Skeletal muscle satellite cell (primary cell): ENCODE measurements around the gene TOR3A.
"Not testable (repeated sequence)": the region's sequence is repeated elsewhere in the genome, so short reads cannot be mapped to it uniquely, and the experiment has no call there.

Experiments
- H3K27me3 ChIP-seq: 2 replicates; pipeline ENCODE4 v1.7.0; 2013; ENCODE audit warnings: low read length; ENCODE audit not compliant: control insufficient read depth, insufficient read depth
- H3K36me3 ChIP-seq: 2 replicates; pipeline ENCODE4 v1.7.0; 2013; ENCODE audit warnings: mild to moderate bottlenecking, control low read depth, low read length; ENCODE audit not compliant: insufficient read depth
- H3K4me1 ChIP-seq: 2 replicates; pipeline ENCODE4 v1.7.0; 2013; ENCODE audit warnings: low read length; ENCODE audit not compliant: control insufficient read depth, insufficient read depth
- H3K4me2 ChIP-seq: 2 replicates; pipeline ENCODE4 v1.7.0; 2013; ENCODE audit warnings: mild to moderate bottlenecking, low read length
- H3K4me3 ChIP-seq: 2 replicates; pipeline ENCODE4 v1.7.0; 2013; ENCODE audit warnings: low read length
- H3K9ac ChIP-seq: 2 replicates; pipeline ENCODE4 v1.7.0; 2013; ENCODE audit warnings: mild to moderate bottlenecking, low read depth, low read length, moderate library complexity
- H3K9me3 ChIP-seq: replicated peaks from 2 replicates; pipeline ENCODE4 v1.7.0; 2013; ENCODE audit warnings: mild to moderate bottlenecking, control low read depth, low read length

The TOR3A gene

DNA sequence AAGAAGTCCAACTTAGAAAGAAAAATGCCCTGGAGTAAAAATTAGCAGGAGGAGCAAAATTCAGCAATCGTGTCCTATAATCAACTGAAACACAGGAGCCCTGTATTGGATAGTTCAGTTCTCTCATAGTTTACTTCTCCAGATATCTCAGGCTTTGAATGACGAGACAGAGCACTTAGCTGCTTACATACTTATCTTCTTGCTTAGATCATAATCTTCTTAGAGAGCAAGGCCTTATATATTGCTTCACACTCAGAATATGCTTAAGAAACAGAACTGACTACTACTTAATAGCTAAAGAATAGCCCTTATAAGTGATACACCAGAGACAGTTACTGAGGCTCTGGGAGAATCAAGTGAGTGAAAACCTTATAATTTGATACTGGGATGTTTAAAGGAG, 38.9 kb downstream of the TOR3A start:
- Histone ChIP-seq H3K4me1 (peaks cover 20% of the 10 kb centered on the region), H3K9me3 (no peaks in the 10 kb centered on the region), H3K9ac (no peak overlapping the region), H3K36me3 (peaks cover 83% of the 10 kb centered on the region), H3K4me3 (no peak overlapping the region), H3K27me3 (no peaks in the 10 kb centered on the region), H3K4me2 (no peak overlapping the region)

DNA sequence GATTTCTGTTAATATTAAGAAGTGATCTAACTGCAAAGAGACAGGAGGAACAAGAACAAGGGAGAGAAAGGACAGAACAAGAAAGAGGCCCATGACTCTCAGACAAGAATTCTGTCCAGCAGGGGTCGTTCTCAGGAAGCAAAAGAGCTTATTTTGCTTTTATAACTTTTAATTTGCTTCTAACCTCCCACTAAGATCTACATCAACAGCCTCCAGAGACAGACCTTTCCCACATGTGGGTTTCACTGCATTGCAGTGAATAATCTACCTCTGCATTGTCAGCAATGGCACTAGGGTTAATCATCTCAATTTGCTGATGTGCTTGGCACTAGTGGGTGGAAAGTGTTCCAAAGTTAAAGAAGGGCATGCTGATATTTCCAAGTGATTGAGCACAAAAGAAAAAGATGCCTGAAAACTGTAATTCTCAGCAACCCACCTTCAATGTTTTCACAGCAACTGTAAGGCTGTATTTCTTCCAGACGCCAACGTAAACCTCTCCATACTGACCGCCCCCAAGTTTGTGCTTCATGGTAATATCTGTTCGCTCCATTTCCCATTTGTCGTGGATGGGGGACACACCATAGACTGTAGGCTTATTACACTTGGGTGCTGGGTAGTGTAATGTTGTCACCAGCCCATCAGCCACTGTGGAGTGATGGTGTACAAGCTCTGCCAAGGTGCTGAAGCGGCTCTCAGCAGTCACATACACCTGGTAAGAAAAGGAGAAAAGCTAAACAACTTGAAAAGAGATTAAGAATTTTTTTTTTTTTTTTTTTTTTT, 39.5 kb downstream of the TOR3A start:
- Histone ChIP-seq H3K9ac (peak overlapping the region; percentile 32), H3K36me3 (peaks cover 86% of the 10 kb centered on the region)

DNA sequence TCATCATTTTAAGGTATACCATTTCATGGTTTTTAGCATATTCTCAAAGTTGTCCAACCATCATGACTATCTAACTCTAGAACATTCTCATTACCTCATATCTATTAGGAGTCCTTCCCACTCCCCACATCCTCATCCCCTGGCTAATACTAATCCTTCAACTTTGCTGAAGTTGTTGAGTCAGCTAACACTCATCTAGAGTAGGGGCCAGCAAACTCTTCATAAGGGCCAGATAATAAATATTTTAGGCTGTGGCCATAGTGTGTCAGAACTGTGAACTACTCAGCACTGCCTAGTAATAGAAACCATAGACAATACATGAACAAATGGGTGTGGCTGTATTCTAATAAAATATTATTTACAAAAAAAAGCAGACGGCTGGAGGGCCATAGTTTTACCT, 43.0 kb downstream of the TOR3A start:
- no peaks in the 10 kb centered on the region for H3K27me3 ChIP-seq
- H3K36me3 ChIP-seq = peaks cover 74% of the 10 kb centered on the region
- peak overlapping the region; percentile 0 for H3K4me2 ChIP-seq
- no peaks in the 10 kb centered on the region for H3K9me3 ChIP-seq
- H3K4me3 ChIP-seq = no peak overlapping the region
- H3K4me1 ChIP-seq = peaks cover 60% of the 10 kb centered on the region
- no peak overlapping the region for H3K9ac ChIP-seq

More for the DNA sequence above, 39.5 kb downstream of the TOR3A start:
- Histone ChIP-seq H3K9me3 (no peaks in the 10 kb centered on the region), H3K27me3 (no peaks in the 10 kb centered on the region), H3K4me3 (no peak overlapping the region), H3K4me1 (peaks cover 26% of the 10 kb centered on the region), H3K4me2 (no peak overlapping the region)

DNA sequence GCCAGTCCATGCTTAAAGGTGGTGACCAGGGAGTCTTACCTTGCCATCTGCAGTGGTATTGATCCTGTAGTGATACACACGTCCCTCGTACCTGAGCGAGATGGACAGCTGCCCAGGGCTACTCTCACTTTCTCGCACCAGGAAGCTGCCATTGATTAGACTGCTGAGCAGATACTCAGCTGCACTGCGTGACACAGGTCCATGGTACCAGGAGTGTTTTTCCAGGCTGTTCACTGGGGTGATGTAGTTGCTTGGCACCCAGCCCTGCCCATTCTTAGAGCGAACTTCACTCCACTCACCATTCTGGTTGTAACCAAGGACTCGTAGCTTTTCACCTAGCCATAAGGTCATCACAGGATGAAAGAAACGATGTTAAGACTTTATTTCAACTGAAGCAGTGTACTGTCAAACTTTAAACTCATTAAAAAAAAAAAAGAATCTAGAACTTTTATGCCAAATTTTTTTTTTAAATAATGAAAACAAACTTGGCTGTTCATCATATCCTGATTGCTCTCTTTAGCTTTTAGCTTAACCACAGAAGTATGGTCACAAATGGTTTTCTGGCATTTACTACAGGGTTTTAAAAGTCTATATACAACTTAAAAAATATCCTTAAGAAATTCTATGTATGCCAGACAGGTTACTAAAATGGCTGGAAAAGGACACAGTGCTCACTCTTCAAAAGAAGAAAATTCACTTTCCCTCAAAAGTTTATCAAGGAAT, 44.6 kb downstream of the TOR3A start:
- peak overlapping the region; percentile 14 for H3K4me2 ChIP-seq
- H3K4me3 ChIP-seq = no peak overlapping the region
- H3K36me3 ChIP-seq = peaks cover 72% of the 10 kb centered on the region
- H3K27me3 ChIP-seq = no peaks in the 10 kb centered on the region
- peaks cover 64% of the 10 kb centered on the region for H3K4me1 ChIP-seq
- no peaks in the 10 kb centered on the region for H3K9me3 ChIP-seq
- peak overlapping the region; percentile 11 for H3K9ac ChIP-seq

DNA sequence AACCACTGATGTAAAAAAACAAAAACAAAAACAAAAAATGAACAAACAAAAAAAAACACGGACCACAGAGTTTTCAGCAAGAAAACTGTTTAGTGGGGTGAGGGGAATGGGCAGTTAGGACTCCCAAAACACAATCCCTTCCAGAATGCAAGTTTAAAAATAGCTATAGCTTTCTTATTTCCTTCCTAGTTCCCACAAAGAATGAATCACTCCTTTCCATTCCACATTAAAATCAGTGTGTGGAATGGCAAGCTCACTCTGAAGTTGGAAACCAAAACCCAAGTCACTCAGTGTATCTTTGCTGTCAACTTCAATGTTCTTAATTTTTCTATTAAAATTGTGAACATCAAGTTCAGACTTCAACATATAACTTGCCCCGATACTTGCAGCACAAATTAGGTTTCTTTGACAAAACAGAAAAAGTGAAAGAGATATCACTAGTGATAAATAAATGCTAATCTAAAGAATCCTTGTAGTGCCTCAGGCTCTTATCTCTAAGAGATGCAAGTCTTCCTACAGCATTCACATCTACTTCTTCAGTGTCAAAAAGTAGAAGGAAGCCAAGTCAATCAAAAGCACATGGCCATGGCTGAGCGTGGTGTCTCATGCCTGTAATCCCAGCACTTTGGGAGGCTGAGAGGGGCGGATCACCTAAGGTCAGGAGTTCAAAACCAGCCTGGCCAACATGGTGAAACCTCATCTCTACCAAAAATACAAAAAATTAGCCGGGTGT, 45.5 kb downstream of the TOR3A start:
- Histone ChIP-seq H3K9me3 (no peaks in the 10 kb centered on the region), H3K36me3 (peaks cover 72% of the 10 kb centered on the region), H3K27me3 (no peaks in the 10 kb centered on the region), H3K9ac (peak overlapping the region; percentile 11), H3K4me3 (no peak overlapping the region), H3K4me1 (peaks cover 63% of the 10 kb centered on the region), H3K4me2 (peak overlapping the region; percentile 14)

DNA sequence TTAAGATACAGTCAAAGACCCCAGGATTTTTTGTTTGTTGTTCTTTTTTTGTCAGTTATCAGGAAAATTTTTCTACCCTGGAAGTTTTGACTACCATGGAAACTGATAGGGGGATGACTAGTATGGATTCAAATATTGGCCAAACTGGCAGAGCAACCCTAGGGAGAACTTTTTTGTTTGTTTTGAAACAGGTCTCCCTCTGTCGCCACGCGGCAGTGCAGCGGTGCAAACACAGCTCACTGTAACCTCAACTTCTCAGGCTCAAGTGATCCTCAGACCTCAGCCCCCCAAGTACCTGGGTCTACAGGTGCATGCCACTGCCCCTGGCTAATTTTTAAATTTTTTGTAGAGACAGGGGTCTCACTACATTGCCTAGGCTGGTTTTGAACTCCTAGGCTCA, 46.6 kb downstream of the TOR3A start:
- H3K4me1 ChIP-seq = peaks cover 63% of the 10 kb centered on the region
- H3K9ac ChIP-seq = no peak overlapping the region
- H3K4me3 ChIP-seq = no peak overlapping the region
- peaks cover 67% of the 10 kb centered on the region for H3K36me3 ChIP-seq
- no peaks in the 10 kb centered on the region for H3K27me3 ChIP-seq
- H3K4me2 ChIP-seq = no peak overlapping the region
- H3K9me3 ChIP-seq = no peaks in the 10 kb centered on the region

DNA sequence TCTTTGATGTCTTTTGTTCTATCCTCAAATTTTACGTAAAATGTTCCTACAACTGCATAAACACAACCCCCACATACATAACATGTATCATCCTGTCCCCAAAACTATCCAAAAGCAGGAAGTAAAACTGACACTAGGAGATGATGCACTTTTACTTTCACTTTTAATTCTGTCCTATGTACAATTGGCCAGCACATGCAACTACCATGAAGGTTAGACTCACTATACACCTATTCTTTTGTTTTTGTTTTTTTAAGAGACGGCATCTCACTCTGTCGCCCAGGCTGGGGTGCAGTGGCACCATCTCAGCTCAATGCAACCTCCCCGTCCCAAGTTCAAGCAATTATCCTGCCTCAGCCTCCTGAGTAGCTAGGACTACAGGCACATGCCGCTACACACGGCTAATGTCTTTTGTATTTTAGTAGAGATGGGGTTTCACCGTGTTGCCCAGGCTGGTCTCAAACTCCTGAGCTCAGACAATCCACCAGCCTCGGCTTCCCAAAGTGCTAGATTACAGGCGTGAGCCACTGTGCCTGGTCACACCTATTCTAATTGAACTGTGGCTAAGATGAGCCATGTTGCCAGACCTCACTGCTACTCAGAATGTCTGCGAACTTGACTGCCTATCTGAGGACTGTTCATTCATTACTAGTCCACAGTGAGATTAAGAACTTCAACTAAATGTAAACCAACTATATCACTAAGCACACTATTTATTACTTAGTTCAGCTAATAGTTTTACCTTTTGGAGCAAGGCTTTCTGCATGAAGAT, 48.0 kb downstream of the TOR3A start:
- Histone ChIP-seq H3K9ac (peak overlapping the region; percentile 10), H3K4me3 (peak overlapping the region; percentile 29), H3K4me2 (peak overlapping the region; percentile 42), H3K9me3 (no peaks in the 10 kb centered on the region), H3K36me3 (peaks cover 60% of the 10 kb centered on the region), H3K27me3 (no peaks in the 10 kb centered on the region), H3K4me1 (peaks cover 56% of the 10 kb centered on the region)

DNA sequence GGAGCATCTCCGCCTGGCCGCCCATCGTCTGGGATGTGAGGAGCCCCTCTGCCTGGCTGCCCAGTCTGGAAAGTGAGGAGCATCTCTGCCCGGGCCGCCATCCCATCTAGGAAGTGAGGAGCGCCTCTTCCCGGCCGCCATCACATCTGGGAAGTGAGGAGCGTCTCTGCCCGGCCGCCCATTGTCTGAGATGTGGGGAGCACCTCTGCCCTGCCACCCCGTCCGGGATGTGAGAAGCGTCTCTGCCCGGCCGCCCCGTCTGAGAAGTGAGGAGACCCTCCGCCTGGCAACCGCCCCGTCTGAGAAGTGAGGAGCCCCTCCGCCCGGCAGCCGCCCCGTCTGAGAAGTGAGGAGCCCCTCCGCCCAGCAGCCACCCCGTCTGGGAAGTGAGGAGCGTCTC, 53.3 kb downstream of the TOR3A start:
- H3K4me3 ChIP-seq, H3K9ac ChIP-seq, H3K4me2 ChIP-seq, H3K27me3 ChIP-seq, H3K9me3 ChIP-seq: not testable (repeated sequence)
- peaks cover 33% of the 10 kb centered on the region for H3K4me1 ChIP-seq
- H3K36me3 ChIP-seq = peaks cover 34% of the 10 kb centered on the region

DNA sequence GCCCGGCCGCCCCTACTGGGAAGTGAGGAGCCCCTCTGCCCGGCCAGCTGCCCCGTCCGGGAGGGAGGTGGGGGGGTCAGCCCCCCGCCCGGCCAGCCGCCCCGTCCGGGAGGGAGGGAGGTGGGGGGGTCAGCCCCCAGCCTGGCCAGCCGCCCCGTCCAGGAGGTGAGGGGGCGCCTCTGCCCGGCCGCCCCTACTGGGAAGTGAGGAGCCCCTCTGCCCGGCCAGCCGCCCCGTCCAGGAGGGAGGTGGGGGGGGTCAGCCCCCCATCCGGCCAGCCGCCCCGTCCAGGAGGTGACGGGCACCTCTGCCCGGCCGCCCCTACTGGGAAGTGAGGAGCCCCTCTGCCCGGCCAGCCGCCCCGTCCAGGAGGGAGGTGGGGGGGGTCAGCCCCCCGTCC, 53.8 kb downstream of the TOR3A start:
- H3K9ac ChIP-seq, H3K4me3 ChIP-seq, H3K27me3 ChIP-seq, H3K4me2 ChIP-seq, H3K9me3 ChIP-seq: not testable (repeated sequence)
- peaks cover 34% of the 10 kb centered on the region for H3K36me3 ChIP-seq
- peaks cover 34% of the 10 kb centered on the region for H3K4me1 ChIP-seq

DNA sequence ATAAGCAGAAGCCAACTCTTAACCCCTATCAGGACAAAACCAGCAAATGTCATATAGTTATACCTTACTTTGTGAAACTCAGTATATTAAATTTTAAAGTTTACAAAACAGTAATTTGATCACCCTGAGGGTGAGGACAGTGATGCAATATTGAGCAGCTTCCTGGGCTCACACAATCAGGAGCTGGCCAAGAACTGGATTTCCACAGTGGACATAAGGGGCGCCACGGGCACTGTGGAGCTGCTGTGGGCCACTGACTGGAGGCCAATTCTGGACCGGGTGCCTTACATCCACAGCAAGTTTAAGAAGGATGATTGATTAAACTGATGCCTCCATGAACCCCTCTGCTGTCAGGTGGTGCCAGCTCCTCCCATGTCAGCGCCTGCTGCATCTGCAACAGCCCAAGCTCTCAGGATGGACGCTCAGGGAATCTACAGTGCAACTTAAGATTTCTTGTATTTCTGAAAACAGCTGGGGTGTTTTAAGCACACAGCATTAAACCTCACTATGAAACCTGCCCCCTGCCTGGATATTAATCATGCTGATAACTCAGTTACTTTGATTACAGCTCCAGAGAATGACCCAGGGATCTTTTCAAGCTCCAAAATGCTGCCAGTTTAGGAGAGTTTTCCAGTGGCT, 55.9 kb downstream of the TOR3A start:
- H3K9ac ChIP-seq = peak overlapping the region; percentile 39
- peak overlapping the region; percentile 47 for H3K4me3 ChIP-seq

More for the DNA sequence above, 55.9 kb downstream of the TOR3A start:
- Histone ChIP-seq H3K36me3 (peaks cover 22% of the 10 kb centered on the region), H3K9me3 (no peaks in the 10 kb centered on the region), H3K4me1 (peaks cover 36% of the 10 kb centered on the region), H3K27me3 (no peaks in the 10 kb centered on the region), H3K4me2 (peak overlapping the region; percentile 82)
